DND-41 (cell line): ENCODE results near the gene LCOR.

ENCODE experiments used
- ATAC-seq: fragments of 200-7000 bp; cut with Tn5 transposase; 3 replicates; pipeline ENCODE4 v1.9.1; 2021; ENCODE audit warnings: low read depth; ENCODE audit not compliant: insufficient read depth
- DNase-seq: peaks from one replicate; pipeline ENCODE4 v3.0.0-alpha.2; 2020
- H2AFZ ChIP-seq: 2 replicates; pipeline ENCODE4 v1.6.0; 2012; ENCODE audit warnings: low read depth, low read length
- H3K27ac ChIP-seq: 2 replicates; pipeline ENCODE4 v1.5.1; 2012; ENCODE audit warnings: low read length, inconsistent platforms
- H3K27me3 ChIP-seq: fragments of 200-600 bp; sonication (generic); 2 replicates; pipeline ENCODE4 v1.6.0; 2012; ENCODE audit warnings: low read length, mild to moderate bottlenecking, inconsistent platforms; ENCODE audit not compliant: insufficient read depth, poor library complexity
- H3K36me3 ChIP-seq: 2 replicates; pipeline ENCODE4 v1.5.1; 2012; ENCODE audit warnings: low read length, inconsistent platforms; ENCODE audit not compliant: insufficient read depth
- H3K4me1 ChIP-seq: 2 replicates; pipeline ENCODE4 v1.5.1; 2012; ENCODE audit warnings: mild to moderate bottlenecking, low read length; ENCODE audit not compliant: insufficient read depth
- H3K4me2 ChIP-seq: 2 replicates; pipeline ENCODE4 v1.6.0; 2012; ENCODE audit warnings: mild to moderate bottlenecking, moderate library complexity, low read length, inconsistent platforms; ENCODE audit not compliant: insufficient read depth
- H3K4me3 ChIP-seq, 2 experiments: fragments of 200-600 bp in 1 of 2; shearing (Covaris generic) in 1 of 2; 2 replicates each; pipeline ENCODE4 v1.5.1; 2012 to 2016; ENCODE audit warnings: inconsistent platforms in 2 of 2, low read length in 2 of 2, mild to moderate bottlenecking in 2 of 2, low read depth in 1 of 2, moderate library complexity in 1 of 2
- H3K79me2 ChIP-seq: 2 replicates; pipeline ENCODE4 v1.6.0; 2012; ENCODE audit warnings: low read length, inconsistent platforms; ENCODE audit not compliant: insufficient read depth
- H3K9ac ChIP-seq: 2 replicates; pipeline ENCODE4 v1.6.0; 2012; ENCODE audit warnings: low read depth, mild to moderate bottlenecking, inconsistent platforms, low read length, moderate library complexity
- H3K9me3 ChIP-seq: 2 replicates; pipeline ENCODE4 v1.5.1; 2012; ENCODE audit warnings: low read length, moderate library complexity, mild to moderate bottlenecking, inconsistent platforms; ENCODE audit not compliant: insufficient read depth, severe bottlenecking
- H4K20me1 ChIP-seq: 2 replicates; pipeline ENCODE4 v1.6.0; 2012; ENCODE audit warnings: low read length; ENCODE audit not compliant: insufficient read depth
- EZH2 ChIP-seq: IDR thresholded peaks from 3 replicates; pipeline ENCODE4 v1.6.1; 2012; ENCODE audit warnings: borderline replicate concordance, low read depth, mild to moderate bottlenecking, moderate library complexity, low read length, inconsistent platforms; ENCODE audit not compliant: severe bottlenecking
- TF ChIP-seq, protein P1 (sequence below): IDR thresholded peaks from 2 replicates; pipeline ENCODE4 v1.5.1; 2012; ENCODE audit warnings: borderline replicate concordance, low read length, moderate library complexity, mild to moderate bottlenecking; ENCODE audit not compliant: poor library complexity, severe bottlenecking; ENCODE audit errors: extremely low read depth

LCOR gene

DNA sequence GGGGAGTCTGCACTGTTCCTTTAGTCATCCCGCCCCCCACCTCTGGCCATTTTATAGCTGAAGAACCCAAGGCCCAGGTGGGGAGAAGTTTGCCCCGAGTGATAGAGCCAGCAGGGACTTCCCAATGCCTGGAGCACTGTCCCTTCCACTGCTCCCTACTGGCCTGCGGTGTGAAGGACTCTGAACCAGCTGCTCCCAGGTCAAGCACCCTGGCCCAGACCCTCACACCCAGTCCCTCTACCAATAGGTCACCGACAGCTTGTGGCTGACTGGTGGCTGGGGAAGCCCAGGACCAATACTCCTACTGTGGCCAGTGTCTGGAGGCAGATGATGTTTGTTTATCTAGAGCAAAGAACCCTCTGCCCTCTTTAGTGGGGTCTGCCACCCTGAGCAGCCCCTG lies 167.9 kb downstream of the LCOR start:
- H3K4me1 ChIP-seq, result no peaks in the 10 kb centered on the region
- H3K27me3 ChIP-seq, result no peaks in the 10 kb centered on the region
- DNase-seq (no peak), ATAC-seq (no peak)
- no peak overlapping the region for H3K4me2 ChIP-seq
- H3K9me3 ChIP-seq, result no peaks in the 10 kb centered on the region
- H3K9ac ChIP-seq, result no peak overlapping the region
- no peaks in the 10 kb centered on the region for H3K36me3 ChIP-seq
- no peaks in the 10 kb centered on the region for H3K79me2 ChIP-seq
- no peak overlapping the region for H3K27ac ChIP-seq
- H4K20me1 ChIP-seq, result no peaks in the 10 kb centered on the region
- no peak overlapping the region for H2AFZ ChIP-seq
- H3K4me3 ChIP-seq, result no peak overlapping the region
- TF ChIP-seq, protein P1, sequence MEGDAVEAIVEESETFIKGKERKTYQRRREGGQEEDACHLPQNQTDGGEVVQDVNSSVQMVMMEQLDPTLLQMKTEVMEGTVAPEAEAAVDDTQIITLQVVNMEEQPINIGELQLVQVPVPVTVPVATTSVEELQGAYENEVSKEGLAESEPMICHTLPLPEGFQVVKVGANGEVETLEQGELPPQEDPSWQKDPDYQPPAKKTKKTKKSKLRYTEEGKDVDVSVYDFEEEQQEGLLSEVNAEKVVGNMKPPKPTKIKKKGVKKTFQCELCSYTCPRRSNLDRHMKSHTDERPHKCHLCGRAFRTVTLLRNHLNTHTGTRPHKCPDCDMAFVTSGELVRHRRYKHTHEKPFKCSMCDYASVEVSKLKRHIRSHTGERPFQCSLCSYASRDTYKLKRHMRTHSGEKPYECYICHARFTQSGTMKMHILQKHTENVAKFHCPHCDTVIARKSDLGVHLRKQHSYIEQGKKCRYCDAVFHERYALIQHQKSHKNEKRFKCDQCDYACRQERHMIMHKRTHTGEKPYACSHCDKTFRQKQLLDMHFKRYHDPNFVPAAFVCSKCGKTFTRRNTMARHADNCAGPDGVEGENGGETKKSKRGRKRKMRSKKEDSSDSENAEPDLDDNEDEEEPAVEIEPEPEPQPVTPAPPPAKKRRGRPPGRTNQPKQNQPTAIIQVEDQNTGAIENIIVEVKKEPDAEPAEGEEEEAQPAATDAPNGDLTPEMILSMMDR, result no peak
- TF ChIP-seq EZH2, result no peak

DNA sequence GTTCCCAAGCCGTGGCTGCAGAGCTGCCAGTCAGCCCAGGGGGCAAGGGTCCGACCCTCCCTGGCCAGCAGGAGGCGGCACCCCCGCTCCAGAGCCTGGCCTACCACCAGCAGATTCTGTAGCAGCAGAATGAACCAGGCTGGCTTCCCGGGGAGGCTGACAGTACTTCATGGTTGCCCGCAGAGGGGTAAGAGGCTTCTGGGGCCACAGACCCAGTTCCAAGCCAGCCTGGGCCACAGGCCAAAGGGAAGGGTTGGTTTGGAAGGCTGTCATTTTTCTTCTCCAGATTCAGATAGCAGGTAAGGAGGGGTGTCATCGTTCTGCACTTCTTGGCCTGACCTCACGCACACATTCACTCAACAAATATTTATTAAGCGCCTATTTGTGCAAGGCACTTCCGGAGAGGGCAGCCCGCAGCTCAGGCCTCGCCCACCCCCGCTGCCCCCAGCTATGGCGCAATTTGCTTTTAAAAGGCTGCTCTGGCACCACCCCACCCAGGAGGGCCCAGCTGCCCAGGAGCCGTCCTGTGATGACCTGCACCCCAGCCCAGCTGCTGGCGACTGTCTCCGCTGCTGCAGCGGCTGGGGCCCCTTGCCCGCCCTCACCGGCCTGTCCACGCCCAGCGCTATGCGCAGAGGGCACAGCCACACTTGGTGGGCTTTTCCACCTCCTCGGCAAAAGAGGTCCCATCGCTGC lies 168.5 kb downstream of the LCOR start:
- Histone ChIP-seq H3K4me2 (no peak overlapping the region), H4K20me1 (no peaks in the 10 kb centered on the region), H3K9ac (no peak overlapping the region), H3K27me3 (no peaks in the 10 kb centered on the region), H3K79me2 (no peaks in the 10 kb centered on the region), H2AFZ (no peak overlapping the region), H3K27ac (no peak overlapping the region), H3K4me3 (no peak overlapping the region), H3K4me1 (no peaks in the 10 kb centered on the region), H3K9me3 (no peaks in the 10 kb centered on the region), H3K36me3 (no peaks in the 10 kb centered on the region)
- ATAC-seq, result no peak
- DNase-seq, result no peak
- TF ChIP-seq EZH2, result no peak
- TF ChIP-seq, protein P1, result no peak

DNA sequence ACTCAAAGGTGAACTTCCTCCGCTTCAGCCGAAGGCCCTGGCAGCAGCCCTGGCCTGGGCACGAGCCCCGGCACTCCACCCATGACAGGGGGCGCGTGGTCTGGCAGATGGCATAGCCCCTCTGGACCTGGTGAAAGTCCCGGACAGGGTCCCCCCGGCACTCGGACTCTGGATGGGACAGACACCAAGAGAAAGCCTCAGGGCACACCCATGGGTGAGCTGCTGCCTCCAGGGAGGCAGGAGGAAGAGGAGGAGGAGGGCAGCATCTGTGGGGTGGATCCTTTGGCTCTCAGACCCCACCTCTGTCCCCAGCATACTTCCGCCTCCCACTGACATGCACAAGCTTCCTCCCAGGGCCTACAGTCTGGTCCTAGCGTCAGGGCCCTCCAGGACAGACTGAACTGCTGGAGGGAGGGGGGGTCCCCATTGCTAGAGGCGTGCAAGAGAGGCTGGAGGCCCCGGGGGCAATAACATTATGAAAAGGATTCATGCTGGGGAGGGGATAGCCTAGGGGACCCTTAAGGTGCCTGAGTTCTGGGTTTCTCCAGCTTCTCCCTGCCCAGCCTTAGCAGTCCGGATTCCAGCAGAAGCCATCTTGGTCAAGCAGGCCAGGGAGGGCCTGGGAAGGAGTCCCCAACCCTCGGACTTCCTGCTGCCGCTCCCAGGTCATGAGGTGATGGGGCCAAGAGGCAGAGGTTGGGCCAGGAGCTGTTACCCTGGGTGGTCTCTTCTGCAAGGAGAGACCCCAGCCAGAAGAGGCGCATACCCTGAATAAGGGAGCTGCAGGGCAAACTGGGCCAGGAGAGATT lies 169.3 kb downstream of the LCOR start:
- H3K27ac ChIP-seq, result no peak overlapping the region
- H2AFZ ChIP-seq, result no peak overlapping the region
- H4K20me1 ChIP-seq, result no peaks in the 10 kb centered on the region
- ATAC-seq, result no peak
- no peaks in the 10 kb centered on the region for H3K27me3 ChIP-seq
- H3K9ac ChIP-seq, result no peak overlapping the region
- DNase-seq, result no peak
- TF ChIP-seq, protein P1, result no peak
- no peak for TF ChIP-seq EZH2
- no peak overlapping the region for H3K4me3 ChIP-seq
- no peaks in the 10 kb centered on the region for H3K36me3 ChIP-seq
- no peak overlapping the region for H3K4me2 ChIP-seq
- H3K4me1 ChIP-seq, result no peaks in the 10 kb centered on the region
- no peaks in the 10 kb centered on the region for H3K79me2 ChIP-seq
- H3K9me3 ChIP-seq, result no peaks in the 10 kb centered on the region
